ENCODE measurements around the gene RBBP8NL. TPM values are rescaled to one million over a fixed set of nuclear protein-coding genes. Genes with fewer than 3 reads are reported as not detected.

Gene RBBP8NL
- total and polyA plus RNA-seq, 2 of the 8 experiments (the other 6 are each of a cell fraction or from before 2014, with no cell fraction given) = 0.43 to 0.48 TPM

GRCh38 chr20:62445553-62446340, 18.4 kb upstream of the RBBP8NL start:
- Histone ChIP-seq H3K27ac (ENCODE audit: low read depth, low read length) (no peak overlapping the region), H3K18ac (ENCODE audit: extremely low read depth, low read length) (no peak overlapping the region), H3K4me1 (replicated peaks in 1 of 4; ENCODE audit: control insufficient read depth in 3 of 4, insufficient read depth in 4 of 4, low read length in 3 of 4) (no peaks in the 10 kb centered on the region), H3K23me2 (ENCODE audit: low read depth, low read length) (0 out of 2 replicates have a peak, but pooled peaks cover 2% of the 10 kb centered on the region), H3K79me1 (ENCODE audit: low read depth, low read length) (no peaks in the 10 kb centered on the region), H3K56ac (replicated peaks; ENCODE audit: insufficient read length, low read depth, low read length) (no peak overlapping the region), H3K4me3 (ENCODE audit: extremely low read depth in 1 of 4, insufficient read depth in 2 of 4, low read depth in 3 of 4, low read length in 4 of 4) (no peak overlapping the region), H2BK15ac (ENCODE audit: low read length) (no peak overlapping the region), H3K9ac (replicated peaks in 1 of 4; ENCODE audit: extremely low read depth in 1 of 4, low read depth in 3 of 4, low read length in 3 of 4) (no peak overlapping the region), H4K5ac (ENCODE audit: insufficient read length, low read depth, low read length) (no peak overlapping the region), H3K4ac (replicated peaks; ENCODE audit: insufficient read length, low read depth, low read length) (no peak overlapping the region), H2AFZ (ENCODE audit: low read length) (no peak overlapping the region), H4K20me1 (replicated peaks in 1 of 2; ENCODE audit: control insufficient read depth in 1 of 2, insufficient read depth in 2 of 2, low read length in 2 of 2) (no peaks in the 10 kb centered on the region), H3K36me3 (ENCODE audit: control insufficient read depth in 2 of 4, insufficient read depth in 4 of 4, low read length in 3 of 4) (no peaks in the 10 kb centered on the region), H3K4me2 (ENCODE audit: insufficient read depth in 1 of 2, low read depth in 2 of 2, low read length in 2 of 2) (no peak overlapping the region), H3K14ac (ENCODE audit: insufficient read length) (no peak overlapping the region), H2BK120ac (replicated peaks; ENCODE audit: low read depth, low read length) (no peak overlapping the region), H2BK5ac (ENCODE audit: low read depth, low read length) (no peak overlapping the region), H3K27me3 (replicated peaks in 1 of 4; ENCODE audit: control insufficient read depth in 3 of 4, extremely low read depth in 1 of 4, insufficient read depth in 3 of 4, low read length in 3 of 4) (no peaks in the 10 kb centered on the region), H3K9me3 (ENCODE audit: insufficient read depth in 2 of 2, low read depth in 1 of 2, low read length in 1 of 2) (no peaks in the 10 kb centered on the region), H2BK12ac (ENCODE audit: low read depth, low read length) (no peak overlapping the region), H3K79me2 (ENCODE audit: control insufficient read depth in 1 of 2, insufficient read depth in 2 of 2, low read length in 2 of 2) (no peaks in the 10 kb centered on the region), H2BK20ac (ENCODE audit: low read length) (no peak overlapping the region), H4K8ac (ENCODE audit: extremely low read depth, insufficient read depth, low read length) (no peak overlapping the region), H4K91ac (replicated peaks; ENCODE audit: insufficient read length, low read length) (no peak overlapping the region), H2AK5ac (ENCODE audit: low read depth, low read length) (no peak overlapping the region), H3K23ac (ENCODE audit: insufficient read length) (no peak overlapping the region)
- CTCF ChIA-PET (ENCODE audit: partially characterized antibody) = interaction anchor here (0.5 to 1.7 kb wide), 7 partner anchors 18 to 295 kb away, joined by 3 to 6 read pairs (median 4); no protein-coding TSS in a partner anchor
- WGBS, 2 experiments (ENCODE audit: extremely low coverage in 1 of 2, insufficient coverage in 1 of 2, insufficient read length in 1 of 2, insufficient replicate concordance in 2 of 2, low coverage in 1 of 2, low lambda C conversion rate in 2 of 2, missing lambda C conversion rate in 1 of 2) = 92% methylated on average over 18 of the region's 36 CpGs; no CpG with 5 or more reads in 1 of the 2 experiments
- no peak for FAIRE-seq
- POLR2A ChIA-PET (ENCODE audit: partially characterized antibody) = interaction anchor here (0.9 to 1.0 kb wide), 2 partner anchors 10 to 16 kb away, joined by 3 read pairs; no protein-coding TSS in a partner anchor
- DNase-seq (ENCODE audit: low read depth in 1 of 2, low spot score in 2 of 2) = no peak

All from H1 (cell line).